SJCRH30 (cell line): Measurements from ENCODE around the gene EIF6. TPM values are rescaled to one million over a fixed set of nuclear protein-coding genes. Genes with fewer than 3 reads are reported as not detected.
A peak's percentile ranks its signal among the peaks of the same experiment; 100 is the strongest.
"Not testable (repeated sequence)": the region's sequence is repeated elsewhere in the genome, so short reads cannot be mapped to it uniquely, and the experiment has no call there.

Experiments
- DNase-seq, 2 experiments: peaks; one replicate each; pipeline ENCODE4 v3.0.0-alpha.2; 2015 to 2020
- H3K27ac ChIP-seq: fragments of 250-450 bp; sonication (Bioruptor Pico); 2 replicates; pipeline ENCODE4 v1.5.1; 2020; ENCODE audit warnings: mild to moderate bottlenecking, moderate library complexity
- H3K27me3 ChIP-seq: fragments of 250-450 bp; sonication (Bioruptor Pico); 2 replicates; pipeline ENCODE4 v1.5.1; 2020; ENCODE audit warnings: mild to moderate bottlenecking, moderate library complexity
- H3K36me3 ChIP-seq: fragments of 250-450 bp; sonication (Bioruptor Pico); 2 replicates; pipeline ENCODE4 v1.5.1; 2020; ENCODE audit warnings: mild to moderate bottlenecking, moderate library complexity
- H3K4me1 ChIP-seq: fragments of 250-450 bp; sonication (Bioruptor Pico); 2 replicates; pipeline ENCODE4 v1.5.1; 2020; ENCODE audit warnings: mild to moderate bottlenecking, moderate library complexity
- H3K4me3 ChIP-seq: fragments of 250-450 bp; sonication (Bioruptor Pico); 2 replicates; pipeline ENCODE4 v1.5.1; 2020; ENCODE audit warnings: mild to moderate bottlenecking, moderate library complexity
- H3K9me3 ChIP-seq: fragments of 250-450 bp; sonication (Bioruptor Pico); replicated peaks from 2 replicates; pipeline ENCODE4 v1.5.1; 2020; ENCODE audit warnings: mild to moderate bottlenecking, moderate library complexity
- total RNA-seq: library from RNA; depleted of rRNA; stranded (reverse); fragments of >200 nt; shearing (Covaris generic); gene quantifications from 2 replicates; pipeline ENCODE4 v1.2.3, GENCODE V29; 2014

EIF6 gene
- total RNA-seq, 1 experiment from 2014 or later, result 142 TPM

DNA sequence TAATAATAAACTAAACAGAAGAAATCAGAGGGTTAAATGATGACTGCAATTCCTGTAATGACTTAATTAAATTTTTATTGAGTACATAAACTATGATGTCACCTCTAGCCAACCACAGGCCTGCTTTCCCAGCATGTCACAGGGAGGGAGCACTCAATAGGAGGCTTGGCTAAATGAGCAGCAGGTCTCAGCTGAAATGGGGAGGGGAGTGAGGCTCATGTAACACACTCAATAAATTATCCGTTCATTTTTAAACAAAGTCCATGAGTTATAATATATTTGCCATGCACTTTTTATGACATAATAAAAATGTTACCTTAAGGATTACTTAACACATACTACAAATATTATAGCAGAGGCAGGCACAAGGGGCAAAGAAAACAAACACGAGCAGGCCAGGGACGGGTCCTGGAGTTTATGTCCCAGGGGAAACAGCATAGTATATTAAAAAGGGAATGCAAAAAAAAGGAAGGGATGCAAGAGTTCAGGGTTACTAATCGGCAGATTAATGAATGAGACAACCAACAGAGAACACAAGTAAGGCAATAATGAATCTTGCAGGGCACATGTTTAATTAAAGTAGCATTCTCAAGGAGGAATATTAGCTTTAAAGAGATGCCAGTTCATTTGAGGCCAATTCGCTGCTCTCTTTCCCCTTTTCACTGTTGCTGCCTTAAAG, 34.8 kb upstream of the EIF6 start:
- H3K9me3 ChIP-seq, result no peaks in the 10 kb centered on the region
- peak overlapping the region; percentile 65 for H3K27ac ChIP-seq
- no peak overlapping the region for H3K4me3 ChIP-seq
- peaks cover 63% of the 10 kb centered on the region for H3K4me1 ChIP-seq
- H3K36me3 ChIP-seq, result no peaks in the 10 kb centered on the region
- no peaks in the 10 kb centered on the region for H3K27me3 ChIP-seq
- peak; percentile 52 to 62 for DNase-seq

DNA sequence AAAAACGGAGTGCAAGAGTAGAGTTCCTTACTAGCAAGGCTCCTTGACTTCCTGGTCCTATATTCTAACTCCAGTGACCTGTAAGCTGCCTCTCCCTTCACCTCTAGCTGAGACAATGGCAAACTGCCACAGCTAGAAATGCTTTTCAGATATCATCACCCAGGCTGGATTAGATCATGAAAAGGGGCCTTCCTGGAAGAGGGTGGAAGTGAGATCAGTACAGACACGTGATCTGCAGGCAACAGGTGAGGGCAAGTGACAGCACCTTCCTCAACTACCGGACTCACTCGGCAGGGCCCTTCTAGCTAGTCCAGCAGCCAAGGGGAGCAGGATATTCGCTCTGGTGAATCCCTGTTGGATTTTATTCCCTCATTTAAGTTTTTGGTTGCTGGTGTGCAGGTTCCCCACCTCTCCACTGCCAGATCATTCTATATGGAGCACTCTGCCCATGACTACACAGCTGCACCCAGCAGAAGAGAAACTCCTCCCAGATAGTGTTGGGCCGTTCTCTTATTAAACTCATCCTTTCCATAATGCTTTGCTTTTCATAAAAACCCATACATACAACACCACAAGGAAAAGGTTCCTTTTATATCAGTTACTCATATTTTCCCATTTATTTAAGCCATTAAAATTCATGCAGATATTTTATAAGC, 34.1 kb upstream of the EIF6 start:
- Histone ChIP-seq H3K27ac (peak overlapping the region; percentile 65), H3K4me1 (peaks cover 70% of the 10 kb centered on the region), H3K36me3 (no peaks in the 10 kb centered on the region), H3K9me3 (no peaks in the 10 kb centered on the region), H3K27me3 (no peaks in the 10 kb centered on the region), H3K4me3 (no peak overlapping the region)
- peak; percentile 86 to 88 for DNase-seq

DNA sequence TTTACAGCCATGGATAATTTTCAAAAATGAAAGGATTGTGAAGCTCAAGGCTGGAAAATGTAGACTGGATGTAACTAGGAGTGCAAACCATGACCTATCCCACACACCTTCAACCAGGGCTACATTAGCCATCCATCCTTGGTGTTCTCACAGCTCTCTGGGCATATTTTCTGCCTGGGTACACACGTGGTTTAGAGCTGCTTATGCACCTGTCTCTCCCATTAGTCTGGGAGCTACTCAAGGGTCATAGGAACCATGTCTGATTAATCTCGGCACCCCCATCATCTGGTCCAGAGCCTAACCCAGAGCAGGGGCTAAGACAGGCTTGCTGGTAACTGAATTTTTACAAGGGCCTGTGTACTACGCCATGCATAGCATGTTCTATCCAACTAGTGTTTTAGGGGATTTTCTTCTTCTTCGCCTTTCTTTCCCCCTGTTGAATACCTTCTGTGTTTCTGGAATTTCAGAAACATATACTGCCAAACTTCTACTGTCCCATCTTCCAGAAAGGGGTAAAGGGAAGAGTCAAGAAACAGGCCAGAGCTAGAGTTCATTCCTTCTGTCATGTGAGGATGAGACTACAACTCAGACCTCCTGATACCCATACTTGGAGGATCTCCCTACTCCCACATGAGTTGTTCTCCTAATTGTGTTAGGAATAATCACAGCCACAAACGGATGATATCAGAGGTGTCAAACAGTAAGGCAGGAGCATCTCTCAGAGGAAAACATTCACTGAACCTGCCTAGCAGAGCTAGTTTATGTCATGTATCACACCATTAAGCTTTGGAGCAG, 33.0 kb upstream of the EIF6 start:
- H3K4me3 ChIP-seq, result no peak overlapping the region
- no peaks in the 10 kb centered on the region for H3K36me3 ChIP-seq
- no peaks in the 10 kb centered on the region for H3K27me3 ChIP-seq
- peak; percentile 46 to 69 for DNase-seq
- no peaks in the 10 kb centered on the region for H3K9me3 ChIP-seq
- peaks cover 79% of the 10 kb centered on the region for H3K4me1 ChIP-seq
- H3K27ac ChIP-seq, result peak overlapping the region; percentile 65

DNA sequence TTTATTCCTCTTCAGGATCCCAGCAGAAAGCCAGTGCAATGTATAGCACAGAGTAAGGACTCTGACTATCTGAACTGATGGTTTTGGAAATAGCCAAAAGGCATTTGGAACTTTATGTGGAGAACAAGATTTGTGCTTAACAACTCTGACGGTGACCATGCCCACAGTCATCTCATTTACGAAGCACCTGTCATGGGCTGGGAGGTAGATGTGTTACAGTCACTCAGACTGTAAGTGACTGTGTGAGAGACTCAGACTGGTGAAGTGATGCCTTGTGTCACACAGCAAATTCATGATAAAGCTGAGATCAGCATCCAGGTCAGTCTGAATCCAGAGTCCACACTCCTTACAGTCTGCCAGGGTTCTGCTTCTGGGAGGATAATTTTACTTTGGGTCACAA, 31.5 kb upstream of the EIF6 start:
- DNase-seq, result peak in 1 of 2 experiments; percentile 65
- Histone ChIP-seq H3K27ac (peak overlapping the region; percentile 46; the same call in 1 of the 2 replicates), H3K9me3 (no peaks in the 10 kb centered on the region), H3K36me3 (no peaks in the 10 kb centered on the region), H3K4me1 (peaks cover 94% of the 10 kb centered on the region), H3K4me3 (no peak overlapping the region), H3K27me3 (no peaks in the 10 kb centered on the region)

DNA sequence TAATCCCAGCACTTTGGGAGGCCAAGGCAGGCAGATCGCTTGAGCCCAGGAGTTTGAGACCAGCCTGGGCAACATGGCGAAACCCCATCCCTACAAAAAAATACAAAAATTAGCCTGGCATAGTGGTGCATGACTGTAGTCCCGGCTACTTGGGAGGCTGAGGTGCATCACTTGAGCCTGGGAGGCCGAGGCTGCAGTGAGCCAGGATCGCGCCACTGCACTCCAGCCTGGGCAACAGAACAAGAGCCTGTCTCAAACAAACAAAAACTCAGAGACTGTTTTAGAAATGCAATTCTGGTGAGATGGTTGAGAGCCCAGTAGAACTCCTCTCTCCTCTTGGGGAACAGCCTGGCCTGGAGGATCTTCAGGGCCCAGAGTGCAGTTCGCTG, 31.1 kb upstream of the EIF6 start:
- peak overlapping the region; percentile 46; the same call in 1 of the 2 replicates for H3K27ac ChIP-seq
- peaks cover 92% of the 10 kb centered on the region for H3K4me1 ChIP-seq
- not testable (repeated sequence) for H3K27me3 ChIP-seq, H3K9me3 ChIP-seq, DNase-seq, H3K4me3 ChIP-seq, H3K36me3 ChIP-seq

DNA sequence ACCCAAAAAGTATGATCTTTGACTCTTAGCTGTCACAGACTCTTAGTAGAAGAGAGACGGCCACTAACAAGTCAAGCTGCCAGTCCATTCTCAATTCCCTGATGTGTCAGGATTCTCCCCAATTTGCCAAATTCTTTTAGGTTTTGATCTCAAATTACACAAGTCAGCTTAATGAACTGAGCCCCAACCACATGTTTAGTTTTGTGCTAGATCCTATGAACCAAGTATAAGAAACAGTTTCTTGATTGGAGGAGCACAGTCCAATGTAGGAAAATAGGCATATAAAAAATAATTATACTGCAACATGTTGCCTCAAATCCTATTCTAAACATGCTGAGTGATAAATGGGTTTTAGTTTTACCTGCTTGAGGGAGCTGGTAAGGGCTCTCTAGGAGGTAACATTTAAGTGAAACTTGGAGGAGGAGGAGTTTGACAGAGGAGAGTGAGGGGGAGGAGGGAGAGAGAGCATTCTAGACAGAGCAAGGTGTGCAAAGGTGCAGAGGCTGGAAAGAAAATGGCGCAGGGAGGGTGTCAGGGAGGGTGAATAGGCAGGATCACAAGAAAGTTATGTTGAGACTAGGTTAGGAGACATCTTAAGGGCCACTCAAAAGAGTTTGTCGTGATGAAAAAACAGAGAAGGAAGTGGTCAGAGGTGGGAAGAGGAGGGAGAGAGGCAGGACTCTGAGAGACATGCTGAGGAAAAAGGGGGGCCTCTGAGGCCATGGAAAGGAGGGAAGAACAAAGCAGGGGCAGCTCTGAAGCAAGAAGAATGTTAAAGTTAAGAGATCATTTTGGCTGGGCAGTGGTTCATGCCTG, 30.5 kb upstream of the EIF6 start:
- DNase-seq, result no peak
- Histone ChIP-seq H3K27ac (peak overlapping the region; percentile 46), H3K4me1 (peaks cover 86% of the 10 kb centered on the region)

DNA sequence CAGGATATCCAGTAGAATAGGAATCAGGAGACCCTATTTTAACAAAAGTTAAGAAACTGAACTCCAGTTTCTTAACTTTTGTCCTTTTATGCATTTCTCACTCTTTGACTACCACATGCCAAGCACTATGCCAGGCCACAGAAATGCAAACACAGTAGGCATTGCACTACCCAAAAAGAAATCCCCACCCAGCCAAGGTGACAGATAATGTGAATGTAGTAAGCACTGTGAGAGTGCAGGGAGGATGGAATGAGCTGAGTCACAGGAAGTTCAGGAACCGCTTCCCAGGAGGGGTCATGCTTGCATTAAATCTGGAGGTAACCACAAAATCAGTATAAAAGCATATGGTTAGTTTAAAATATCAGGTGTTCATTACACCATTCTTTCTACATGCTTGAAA, 27.7 kb upstream of the EIF6 start:
- Histone ChIP-seq H3K27me3 (no peaks in the 10 kb centered on the region), H3K4me1 (peaks cover 74% of the 10 kb centered on the region), H3K9me3 (no peaks in the 10 kb centered on the region), H3K36me3 (no peaks in the 10 kb centered on the region), H3K4me3 (no peak overlapping the region), H3K27ac (peak overlapping the region; percentile 40)
- peak; percentile 70 to 82 for DNase-seq

More for the DNA sequence above, 30.5 kb upstream of the EIF6 start:
- Histone ChIP-seq H3K9me3 (no peaks in the 10 kb centered on the region), H3K27me3 (no peaks in the 10 kb centered on the region), H3K4me3 (no peak overlapping the region), H3K36me3 (no peaks in the 10 kb centered on the region)

DNA sequence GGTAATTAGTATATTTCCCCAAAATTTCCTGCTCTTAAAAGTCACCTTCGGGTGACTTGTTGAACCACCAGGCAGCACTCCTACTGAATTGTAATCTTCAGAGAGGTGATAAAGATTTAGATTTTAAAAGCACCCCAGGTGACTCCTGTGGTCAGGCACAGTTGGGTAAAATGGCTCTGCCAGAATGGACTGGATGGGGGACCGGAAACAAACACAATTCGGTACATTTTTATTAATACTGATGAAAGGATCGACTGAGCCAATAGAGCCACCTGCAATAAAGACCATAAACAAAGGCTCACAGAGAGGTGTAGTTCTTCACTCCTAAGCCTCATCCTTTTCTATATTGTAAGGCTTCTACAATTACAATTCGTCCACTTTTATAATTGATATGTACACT, 27.2 kb upstream of the EIF6 start:
- Histone ChIP-seq H3K9me3 (no peaks in the 10 kb centered on the region), H3K27me3 (no peaks in the 10 kb centered on the region), H3K36me3 (no peaks in the 10 kb centered on the region), H3K4me1 (peaks cover 75% of the 10 kb centered on the region), H3K4me3 (no peak overlapping the region), H3K27ac (peak overlapping the region; percentile 40)
- no peak for DNase-seq

DNA sequence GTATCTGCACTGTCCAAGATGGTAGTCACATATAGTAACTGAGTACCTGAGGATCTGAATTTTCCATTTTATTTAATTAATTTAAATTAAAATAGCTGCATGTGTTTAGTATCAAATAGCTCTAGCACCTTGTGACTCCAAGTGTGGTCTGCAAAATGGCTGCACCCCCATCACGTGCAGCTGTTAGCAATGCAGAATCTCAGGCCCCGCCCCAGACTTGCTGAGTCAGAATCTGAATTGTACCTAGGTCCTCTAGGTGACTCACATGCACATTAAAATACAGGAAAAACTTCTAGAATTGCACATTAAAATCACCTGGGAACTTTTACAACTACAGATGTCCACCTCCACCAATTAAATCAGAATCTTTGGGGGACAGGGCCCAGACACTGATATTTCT, 26.8 kb upstream of the EIF6 start:
- Histone ChIP-seq H3K4me3 (no peak overlapping the region), H3K27ac (peak overlapping the region; percentile 40), H3K4me1 (peaks cover 78% of the 10 kb centered on the region), H3K9me3 (no peaks in the 10 kb centered on the region), H3K27me3 (no peaks in the 10 kb centered on the region), H3K36me3 (no peaks in the 10 kb centered on the region)
- DNase-seq, result peak; percentile 62 to 66

DNA sequence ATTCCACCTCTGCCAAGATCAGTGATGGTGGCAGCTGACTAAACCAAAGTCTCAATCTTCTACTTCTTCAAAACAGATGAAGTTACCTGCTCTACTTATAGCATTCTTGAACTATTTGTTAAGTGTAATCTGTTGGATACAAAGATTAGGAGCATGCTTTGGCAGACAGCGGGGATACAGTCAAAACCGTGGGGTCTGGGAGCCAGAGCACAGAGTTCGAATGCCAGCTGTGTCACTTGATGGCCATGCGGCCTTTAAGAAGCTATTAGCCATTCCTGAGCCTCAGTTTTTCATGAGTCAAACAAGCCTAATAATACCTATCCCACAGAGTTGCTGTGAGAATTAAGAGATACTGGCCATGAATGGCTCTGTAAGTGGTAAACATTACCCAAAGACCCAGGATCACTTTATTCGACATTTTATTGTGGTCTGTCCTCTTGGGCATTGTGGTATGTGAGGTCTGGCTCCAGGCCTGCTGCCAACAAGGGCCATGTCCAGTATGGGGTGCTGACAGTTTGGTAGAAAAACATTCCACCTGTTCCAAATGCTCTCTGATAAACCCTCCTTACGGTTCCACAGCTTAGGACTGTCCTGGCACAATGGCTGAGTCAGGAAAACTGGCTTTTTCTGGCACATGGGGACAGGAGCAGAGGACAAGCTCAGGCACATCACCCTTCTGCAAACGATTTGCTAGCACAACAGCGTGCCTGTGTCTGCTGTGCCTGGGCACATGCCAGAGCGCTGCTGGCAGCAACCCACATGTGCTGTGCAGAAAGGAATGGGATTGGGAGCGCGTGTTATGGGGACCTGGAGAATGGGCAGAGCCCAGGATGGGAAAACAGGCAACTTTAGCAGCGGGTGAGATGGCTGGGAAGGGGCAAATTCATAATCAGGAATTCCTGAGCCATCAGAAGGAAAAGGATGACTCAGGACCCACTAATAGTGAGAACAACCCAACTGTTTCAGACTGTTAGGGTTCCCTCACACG, 23.4 kb upstream of the EIF6 start:
- DNase-seq, result peak; percentile 93 to 97
- Histone ChIP-seq H3K4me1 (peaks cover 71% of the 10 kb centered on the region), H3K4me3 (no peak overlapping the region), H3K27ac (peak overlapping the region; percentile 93), H3K27me3 (no peaks in the 10 kb centered on the region), H3K9me3 (no peaks in the 10 kb centered on the region), H3K36me3 (no peaks in the 10 kb centered on the region)

DNA sequence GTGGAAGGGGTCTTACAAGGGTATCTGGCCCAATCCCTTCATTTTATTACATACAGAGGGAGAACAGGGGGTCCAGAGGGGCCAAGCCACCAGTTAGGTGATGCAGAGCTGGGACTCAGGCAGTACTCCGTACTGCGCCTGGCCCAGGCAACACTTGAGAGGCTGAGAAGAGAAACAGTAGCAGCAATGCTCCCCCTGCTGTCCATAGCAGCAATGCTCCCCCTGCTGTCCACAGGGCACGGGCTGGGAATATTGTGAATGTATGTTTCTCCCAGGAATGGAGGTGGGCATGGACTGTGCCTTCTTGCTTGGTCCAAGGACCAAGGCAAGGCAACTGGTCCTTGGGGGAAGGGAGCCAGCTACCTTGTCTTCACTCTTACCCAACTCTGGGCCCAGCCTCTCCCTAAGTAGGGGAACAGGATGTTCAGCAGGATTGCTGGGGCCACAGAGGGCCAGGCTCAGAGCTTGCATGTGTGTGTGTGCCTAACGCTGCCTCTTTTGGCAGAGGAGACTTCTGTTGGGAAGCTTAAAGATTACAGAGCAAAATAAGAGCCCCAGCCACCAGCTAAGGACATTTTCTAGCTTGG, 22.5 kb upstream of the EIF6 start:
- Histone ChIP-seq H3K27ac (peak overlapping the region; percentile 93), H3K4me3 (no peak overlapping the region)

DNA sequence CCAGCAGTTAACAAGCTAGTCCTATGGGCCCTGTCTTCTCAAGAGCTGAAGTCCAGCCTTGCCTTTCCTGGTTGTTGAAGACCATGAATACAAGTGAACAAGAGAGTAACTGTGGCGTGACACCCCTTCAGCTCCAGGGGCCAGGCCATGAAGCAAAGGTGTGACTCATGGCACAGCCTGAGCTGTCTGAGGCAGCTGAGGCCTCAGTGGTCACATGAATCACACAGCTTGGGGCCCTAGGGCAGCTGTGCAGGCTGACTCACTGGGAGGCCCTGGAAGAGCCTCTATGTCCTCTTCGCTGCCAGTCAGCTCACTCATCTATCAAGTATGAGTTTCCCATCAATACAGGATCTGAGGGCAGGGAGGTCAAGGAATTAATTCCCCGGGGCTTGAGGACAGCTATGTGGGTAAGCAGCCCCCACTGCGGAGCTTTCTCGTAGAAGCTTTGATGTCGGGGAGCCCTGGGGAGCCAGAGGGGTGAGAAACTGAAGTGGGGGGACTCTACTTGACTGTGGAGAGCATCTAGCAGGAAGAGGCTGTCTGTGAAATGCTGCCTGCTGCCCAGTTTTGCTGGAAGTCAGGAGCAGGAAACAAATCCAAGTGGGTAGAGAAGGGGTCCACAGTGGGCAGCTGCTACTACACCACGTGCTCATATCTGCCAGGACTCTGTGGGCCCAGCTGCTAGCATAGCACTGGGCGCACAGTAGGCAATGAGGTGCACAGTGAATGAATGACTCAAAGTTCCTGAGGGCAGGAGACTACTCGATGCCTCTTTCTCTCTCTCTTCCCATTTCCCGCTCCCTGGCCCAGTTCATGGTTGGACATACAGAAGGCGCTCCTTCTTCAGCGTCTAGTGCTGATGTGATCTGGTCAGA, 21.3 kb upstream of the EIF6 start:
- H3K36me3 ChIP-seq, result no peaks in the 10 kb centered on the region
- no peak overlapping the region for H3K4me3 ChIP-seq
- no peaks in the 10 kb centered on the region for H3K9me3 ChIP-seq
- peak overlapping the region; percentile 93 for H3K27ac ChIP-seq
- peak; percentile 99 for DNase-seq
- H3K4me1 ChIP-seq, result peaks cover 50% of the 10 kb centered on the region
- no peaks in the 10 kb centered on the region for H3K27me3 ChIP-seq

More for the DNA sequence above, 22.5 kb upstream of the EIF6 start:
- H3K9me3 ChIP-seq, result no peaks in the 10 kb centered on the region
- no peaks in the 10 kb centered on the region for H3K27me3 ChIP-seq
- DNase-seq, result peak; percentile 72 to 80
- no peaks in the 10 kb centered on the region for H3K36me3 ChIP-seq
- peaks cover 61% of the 10 kb centered on the region for H3K4me1 ChIP-seq
